ENCODE data around the gene CYTL1.

- TF ChIP-seq CTCF (IDR thresholded peaks at IDR 0.05; ENCODE audit: low read depth, low read length) (no peak), EZH2phosphoT487 (IDR thresholded peaks at IDR 0.05; ENCODE audit: low read depth) (no peak)
Observed at GRCh38 chr4:5030927-5031326, 11.7 kb upstream of the CYTL1 start.

All from OCI-LY3 (cell line).